ENCODE data around the gene MSANTD1.
A peak's percentile ranks its signal among the peaks of the same experiment; 100 is the strongest.
"Not testable (repeated sequence)": the region's sequence is repeated elsewhere in the genome, so short reads cannot be mapped to it uniquely, and the experiment has no call there.

MSANTD1 gene

DNA sequence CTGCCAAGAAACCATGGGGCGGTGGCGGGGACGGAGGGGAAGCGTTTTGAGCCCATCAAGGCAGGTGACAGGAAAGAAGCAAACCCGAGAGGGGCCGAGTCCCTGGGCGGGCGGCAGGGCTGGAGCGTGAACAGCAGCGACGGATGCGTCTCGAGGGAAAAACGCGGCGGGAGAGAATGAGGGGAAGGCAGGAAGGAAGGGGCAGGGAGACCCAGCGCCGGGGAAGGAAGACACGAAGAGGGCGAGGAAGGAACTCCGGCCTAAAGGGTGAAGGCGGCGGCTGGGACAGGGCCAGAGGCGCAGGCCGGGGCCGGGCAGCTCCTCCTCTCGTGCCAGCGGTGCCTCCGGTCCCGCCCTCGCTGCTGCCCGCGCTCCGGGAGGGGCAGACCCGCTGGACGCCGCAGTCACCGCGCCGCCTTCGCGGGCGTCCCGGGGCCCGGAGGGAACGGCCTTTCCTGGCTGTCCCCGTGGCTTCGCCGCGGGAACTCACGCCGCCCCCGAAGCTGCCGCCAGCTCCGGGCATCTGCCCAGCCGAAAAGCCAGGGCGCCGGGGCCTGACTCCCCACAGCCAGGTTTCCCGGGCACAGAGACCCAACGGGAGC is 43.1 kb downstream of the MSANTD1 start:
- DNase-seq = no peak

DNA sequence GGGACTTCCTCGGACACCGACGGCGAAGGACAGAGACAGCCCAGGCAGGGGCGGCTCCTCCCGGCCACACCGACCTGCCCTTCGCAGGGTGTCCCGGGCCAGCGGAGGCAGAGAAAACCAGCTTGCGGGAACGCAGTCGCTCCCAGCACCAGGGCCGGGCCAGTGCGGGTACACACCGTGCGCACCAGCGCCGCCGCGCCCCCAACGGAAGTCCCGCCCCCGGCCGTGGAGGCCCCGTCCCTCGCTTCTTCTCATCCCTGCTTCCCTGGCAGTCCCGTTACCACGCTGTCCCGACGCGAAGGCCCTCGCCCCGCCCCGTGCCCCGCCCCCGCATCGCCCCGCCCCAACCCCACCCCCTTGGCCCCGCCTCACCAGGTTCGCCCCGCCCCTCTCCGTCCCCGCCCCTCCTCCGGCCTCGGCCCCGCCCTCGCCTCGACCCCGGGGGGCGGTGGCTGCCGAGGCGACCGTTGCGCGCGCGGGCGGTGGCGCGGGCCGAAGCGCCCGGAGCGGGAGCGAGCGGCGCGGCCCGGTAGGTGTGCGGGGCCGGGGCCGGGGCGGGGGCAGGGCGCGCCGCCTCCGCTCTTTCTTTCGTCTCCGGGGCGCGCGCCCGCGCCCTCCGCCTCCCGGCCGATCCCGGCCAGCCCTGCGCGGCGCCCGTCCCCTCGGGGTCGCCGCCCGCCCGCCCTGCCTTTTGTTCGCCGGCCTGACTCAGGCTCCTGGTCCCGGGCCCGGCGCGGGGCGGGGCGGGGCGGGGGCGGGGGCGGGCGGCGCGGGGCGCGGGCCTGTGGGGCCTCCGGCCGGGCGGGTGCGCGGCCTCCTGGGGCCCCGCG is 43.8 kb downstream of the MSANTD1 start, which contains the start of gene RGS12:
RGS12 (plus strand) TSS at position 451 of the 830 bp plus-strand sequence. CDS start 23,150 bp downstream, outside the sequence.
- DNase-seq = peak; percentile 93 to 96

DNA sequence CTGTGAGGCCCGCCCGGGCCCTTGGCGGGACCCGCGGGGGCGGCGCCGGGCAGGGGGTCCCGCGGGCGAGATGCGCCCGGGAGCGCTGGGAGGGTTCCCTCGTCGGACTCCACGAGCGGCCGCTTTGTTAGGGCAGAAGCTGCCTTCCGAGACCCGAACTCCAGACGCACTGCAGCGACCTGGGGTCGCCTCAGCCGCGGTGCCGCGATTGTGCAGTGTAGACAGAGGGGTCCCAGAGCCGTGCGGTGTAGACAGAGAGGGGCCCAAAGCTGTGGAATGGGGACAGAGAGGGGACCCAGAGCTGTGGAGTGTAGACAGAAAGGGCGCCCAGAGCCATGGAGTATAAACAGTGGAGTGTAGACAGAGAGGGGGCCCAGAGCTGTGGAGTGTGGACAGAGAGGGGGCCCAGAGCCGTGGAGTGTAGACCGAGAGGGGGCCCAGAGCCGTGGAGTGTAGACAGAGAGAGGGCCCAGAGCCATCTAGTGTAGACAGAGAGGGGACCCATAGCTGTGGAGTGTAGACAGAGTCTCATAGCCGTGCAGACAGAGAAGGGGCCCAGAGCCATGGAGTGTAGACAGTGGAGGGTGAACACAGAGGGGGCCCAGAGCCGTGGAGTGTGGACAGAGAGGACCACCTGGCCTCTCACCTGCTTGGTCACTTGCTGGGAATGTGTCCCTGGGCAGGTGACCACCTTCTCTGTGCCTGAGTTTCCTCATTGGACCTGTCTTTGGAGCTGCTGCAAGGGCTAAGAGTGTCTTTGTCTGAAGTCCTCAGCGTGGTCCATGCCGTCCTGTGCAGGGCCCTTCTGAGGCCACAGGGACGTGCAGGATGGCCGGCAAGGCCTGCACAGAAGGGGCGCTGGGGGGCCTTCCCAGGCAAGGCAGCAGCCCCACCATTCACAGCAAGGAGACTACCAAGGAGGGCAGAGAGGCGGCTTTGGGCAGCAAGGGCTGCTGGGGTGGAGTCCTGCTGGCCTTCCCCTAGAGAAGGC is 44.7 kb downstream of the MSANTD1 start:
- no peak for DNase-seq

DNA sequence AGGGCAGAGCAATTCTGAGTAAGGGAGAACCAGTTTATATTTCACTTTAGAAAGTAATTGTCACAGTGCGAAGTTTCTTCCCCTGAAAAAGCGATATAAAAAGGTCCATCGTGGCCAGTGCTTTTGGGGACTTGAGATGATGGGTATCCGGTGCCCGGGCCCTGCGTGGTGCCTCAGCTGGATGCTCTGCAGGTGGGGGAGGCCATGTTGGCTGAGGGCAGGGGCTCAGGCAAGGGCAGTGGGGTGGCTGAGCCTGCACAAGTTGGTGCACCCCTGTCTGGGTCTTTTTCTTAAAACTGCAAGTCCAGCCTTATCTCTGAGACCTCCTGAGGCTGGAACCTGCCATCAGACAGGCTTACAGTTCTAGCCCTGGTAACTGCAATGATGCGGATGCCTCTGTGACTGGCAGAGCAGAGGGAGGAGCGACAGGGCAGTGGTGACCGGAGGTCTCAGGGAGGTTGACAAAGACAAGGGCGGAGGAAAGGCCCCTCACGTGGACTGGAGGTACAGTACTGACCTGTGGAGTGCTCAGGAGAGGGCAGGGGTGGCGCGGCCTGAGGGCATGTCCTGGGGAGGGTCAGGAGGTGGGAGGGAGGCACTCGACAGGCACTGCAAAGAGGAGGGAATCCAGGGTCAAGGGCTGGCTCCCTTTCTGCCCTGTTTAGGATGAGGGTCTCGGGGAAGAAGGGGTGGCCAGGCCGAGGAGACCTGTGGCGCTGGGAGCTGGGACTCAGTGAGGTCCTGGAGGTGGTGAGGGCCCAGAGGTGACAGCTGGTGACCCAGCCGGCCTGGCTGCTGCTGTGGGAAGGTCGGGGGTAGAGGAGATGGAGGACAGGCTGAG is 45.7 kb downstream of the MSANTD1 start:
- DNase-seq = no peak

DNA sequence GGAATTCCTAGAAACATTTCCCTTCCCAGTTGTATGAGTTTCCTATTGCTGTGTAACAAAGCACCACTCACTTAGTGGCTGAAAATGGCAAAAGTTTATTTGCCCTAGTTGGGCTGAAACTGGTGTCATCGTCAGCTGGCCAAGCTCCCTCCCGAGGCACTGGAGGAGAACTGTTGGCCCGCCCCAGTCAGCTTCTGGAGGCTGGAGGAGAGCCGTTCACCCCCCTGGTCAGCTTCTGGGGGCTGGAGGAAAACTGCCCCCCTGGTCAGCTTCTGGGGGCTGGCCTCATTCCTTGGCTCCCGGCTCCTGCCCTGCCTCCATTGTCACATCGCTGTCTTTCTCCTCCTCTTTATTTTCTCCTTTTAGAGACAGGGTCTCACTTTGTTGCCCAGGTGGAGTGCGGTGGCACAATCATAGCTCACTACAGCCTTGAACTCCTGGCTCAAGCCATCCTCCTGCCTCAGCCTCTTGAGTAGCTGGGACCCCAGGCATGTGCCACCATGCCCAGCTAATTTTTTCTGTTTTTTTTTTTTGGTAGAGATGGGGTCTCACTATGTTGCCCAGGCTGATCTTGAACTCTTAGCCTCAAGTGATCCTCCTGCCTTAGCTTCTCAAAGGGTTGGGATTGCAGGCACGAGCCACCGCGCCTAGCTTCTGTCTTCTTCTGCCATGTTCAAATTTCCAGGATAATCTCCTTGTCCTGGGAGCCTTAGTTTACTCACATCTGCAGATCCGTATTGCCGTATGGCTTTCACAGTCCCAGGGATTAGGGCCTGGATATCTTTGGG is 47.1 kb downstream of the MSANTD1 start:
- no peak for DNase-seq

DNA sequence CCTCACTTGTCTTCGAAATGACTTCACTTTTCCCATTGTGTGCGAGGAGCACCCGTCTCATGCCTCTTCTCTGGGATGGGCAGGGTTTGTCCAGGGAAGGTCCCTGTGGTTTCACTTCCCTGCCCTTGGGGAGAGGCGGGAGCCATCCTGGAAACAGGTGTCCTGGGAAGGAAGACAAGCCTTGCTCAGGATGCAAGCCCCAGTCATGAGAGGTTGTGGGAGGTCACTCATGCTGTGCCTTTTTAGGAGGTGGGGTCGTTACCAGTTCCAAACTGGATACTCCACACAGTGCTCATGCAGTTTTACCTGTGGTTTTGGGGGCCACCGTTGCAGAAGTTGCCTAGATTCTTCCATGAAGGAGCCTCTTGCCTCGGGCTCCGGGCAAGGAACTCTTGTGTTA is 47.7 kb downstream of the MSANTD1 start:
- no peak for DNase-seq

DNA sequence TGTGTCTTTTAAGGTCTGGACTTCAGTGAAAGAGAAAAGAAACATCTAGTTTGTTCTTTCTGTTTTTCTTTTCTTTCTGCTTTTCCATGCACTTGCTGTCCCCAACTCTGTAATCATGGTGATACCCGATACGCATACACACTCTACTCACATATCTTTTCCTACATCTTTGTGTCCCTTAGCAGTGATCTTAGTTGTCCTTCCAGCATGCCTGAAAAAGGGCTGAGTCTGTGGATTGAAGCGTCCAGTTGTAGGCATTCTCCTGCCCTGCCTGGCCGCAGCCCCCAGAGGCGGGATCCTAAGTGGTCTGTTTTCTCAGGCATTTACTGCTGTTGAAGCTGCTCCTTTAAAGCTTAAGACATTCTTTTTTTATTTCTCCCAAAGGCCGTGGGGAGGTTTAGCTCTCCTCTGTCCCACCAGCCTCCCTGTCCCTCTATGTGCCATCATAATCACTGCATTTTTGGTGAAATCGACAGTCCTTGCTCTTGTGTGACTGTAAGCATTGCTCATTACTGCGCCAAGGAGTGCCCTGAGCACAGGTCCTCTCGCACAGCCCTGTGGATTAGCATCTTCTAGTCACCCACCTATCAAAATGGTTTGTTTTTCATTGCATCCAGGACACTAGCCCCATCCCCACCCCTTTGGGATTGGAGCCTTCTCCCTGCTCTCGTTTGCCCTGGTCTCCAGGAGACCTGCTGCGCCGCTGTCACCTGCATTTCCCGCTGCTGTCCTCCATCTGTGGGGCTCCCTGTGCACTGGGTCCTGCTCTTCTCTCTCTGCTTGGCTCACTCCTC is 48.3 kb downstream of the MSANTD1 start:
- no peak for DNase-seq

DNA sequence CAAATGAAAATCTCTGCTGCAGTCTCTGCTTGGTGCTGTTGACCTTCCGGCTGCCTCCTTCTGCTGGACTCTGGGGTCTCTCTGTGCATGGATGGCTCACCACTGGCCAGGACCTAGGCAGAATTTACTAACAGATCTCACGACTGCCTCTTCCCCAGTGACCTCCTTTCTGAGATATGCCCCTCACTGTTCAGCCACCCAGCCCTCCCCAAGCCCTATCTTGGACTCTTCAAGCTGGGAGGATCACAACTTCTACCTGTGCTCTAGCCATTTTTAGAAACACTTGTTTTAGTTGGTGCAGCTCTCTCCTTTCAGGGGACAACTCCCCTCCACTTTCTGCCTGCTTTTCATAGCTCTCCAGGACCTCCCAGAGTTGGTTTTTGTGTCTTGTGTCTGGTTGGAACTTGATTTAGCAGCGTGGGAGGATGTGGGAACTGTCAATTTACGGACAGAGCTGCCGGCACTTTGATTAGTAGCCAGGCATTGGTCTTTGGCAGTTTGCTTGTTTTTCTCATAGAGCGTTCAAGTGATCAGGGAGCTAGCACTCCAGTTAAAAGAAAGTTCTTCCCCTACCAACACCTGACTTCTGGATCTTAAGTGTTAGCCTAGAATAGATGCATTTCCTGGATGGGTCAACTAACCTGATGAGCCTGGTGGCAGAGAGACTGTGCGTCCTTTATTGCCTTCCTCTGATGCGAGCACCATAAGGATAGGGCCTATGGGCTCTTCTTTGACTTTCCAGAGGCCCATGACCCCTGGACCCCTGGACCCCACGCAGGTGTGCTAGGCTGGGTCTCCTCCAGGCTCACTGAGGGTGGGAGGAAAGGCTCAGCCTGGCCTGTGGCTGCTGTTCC is 50.4 kb downstream of the MSANTD1 start:
- peak in 1 of 2 donors; percentile 16 for DNase-seq

DNA sequence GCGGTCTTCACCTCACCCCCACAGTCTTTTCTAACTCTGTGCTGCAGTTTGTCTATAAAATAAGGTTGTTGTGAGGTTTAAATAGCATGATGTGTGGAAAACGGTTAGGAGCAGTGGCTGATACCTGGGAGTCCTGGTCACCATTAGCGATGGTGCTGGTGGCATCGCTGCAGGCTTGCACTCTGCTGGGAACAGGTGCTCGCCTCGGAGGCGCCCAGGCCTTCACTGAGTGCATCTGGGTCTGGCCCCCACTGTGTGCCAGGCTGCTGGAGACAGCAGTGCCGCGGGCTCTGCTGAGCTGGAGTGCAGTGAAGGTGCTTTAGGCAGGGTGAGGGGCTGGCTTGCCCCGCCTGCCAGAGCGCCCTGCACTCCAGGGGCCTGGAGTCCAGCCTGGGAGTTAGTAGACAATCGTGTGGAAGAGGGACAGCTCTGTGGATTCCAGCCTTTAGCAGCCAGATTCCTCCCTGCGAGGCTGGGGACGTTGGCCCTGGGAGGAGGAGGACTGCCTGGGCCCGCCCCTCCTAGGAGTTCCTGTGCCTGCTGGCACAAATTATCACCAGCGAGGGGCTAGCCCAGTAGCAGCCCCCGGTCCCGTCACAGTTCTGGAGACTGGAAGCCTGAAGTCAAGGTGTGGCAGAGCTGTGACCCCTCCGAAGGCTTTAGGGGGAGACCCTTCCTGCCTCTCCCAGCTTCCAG is 51.2 kb downstream of the MSANTD1 start:
- no peak for DNase-seq

DNA sequence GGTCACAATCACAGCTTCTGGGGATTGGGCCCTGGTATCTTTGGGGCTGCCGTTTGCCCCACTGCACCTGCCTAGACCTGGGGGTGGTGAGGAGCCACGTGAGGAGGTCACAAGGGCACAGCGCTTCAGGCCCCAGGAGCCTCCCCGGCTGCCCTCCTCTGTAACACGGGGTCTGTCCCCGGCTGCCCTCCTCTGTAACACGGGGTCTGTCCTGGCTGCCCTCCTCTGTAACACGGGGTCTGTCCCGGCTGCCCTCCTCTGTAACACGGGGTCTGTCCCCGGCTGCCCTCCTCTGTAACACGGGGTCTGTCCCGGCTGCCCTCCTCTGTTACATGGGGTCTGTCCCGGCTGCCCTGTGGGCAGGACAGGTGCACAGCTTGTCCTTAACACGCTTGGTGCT is 51.9 kb downstream of the MSANTD1 start:
- not testable (repeated sequence) for DNase-seq

DNA sequence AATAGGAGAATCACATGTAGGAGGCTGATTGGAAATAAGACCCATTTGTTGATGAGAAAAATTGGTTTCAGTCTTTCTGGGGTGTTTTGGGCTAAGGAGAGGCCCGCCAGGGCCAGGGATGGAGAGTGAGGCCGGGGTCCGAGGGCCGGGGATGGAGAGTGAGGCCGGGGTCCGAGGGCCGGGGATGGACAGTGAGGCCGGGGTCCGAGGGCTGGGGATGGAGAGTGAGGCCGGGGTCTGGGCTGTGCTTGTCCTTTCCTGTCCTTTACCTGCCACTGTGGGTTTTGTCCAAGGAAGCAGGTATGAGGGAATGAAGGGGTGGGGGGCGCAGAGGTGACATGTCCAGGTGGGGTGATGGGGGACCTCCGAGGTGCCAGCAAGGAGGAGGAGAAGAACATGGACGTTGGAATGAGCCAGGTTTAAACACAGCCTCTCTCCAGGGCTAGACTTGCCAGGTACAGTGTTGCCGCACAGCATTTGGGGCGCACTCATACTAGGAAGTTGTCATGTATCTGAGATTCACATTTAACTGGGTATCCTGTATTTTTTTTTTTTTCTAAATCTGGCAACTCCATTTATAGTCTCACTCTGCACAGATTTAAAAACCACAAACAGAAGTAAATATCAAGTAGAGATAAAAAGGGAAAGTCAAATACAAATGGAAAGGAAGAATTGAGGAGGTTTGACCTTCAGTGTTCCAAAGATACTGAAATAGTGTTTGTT is 52.7 kb downstream of the MSANTD1 start:
- DNase-seq = no peak

DNA sequence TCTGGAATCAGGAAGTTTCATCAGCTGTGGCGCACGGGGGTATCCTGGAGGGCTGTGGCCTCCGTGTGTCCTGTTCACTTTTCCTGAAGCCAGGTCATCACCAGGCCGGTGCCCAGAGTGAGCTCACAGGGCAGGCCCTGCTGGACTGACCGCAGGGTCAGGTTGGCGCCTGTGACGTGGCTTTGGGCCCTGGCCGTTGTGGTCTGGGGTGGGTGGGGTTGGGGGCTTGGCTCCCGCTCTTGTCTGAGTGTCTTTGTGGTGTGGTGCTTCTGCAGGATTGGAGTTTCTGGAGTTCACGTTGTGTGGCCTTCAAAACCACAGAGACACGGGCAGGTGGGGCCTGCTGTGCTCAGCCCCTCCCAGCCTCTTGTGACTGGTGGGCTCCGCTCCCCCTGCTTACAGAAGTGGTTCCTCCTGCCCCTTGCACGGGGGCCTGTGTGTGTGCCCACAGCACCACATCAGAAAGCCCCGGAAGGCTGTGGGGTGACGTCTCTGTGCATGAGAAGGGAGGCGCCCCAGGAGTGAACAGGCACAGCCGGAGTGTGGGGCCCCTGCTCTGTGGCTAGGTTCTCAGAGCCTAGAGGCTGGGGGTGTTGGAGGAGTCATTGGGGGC is 53.3 kb downstream of the MSANTD1 start:
- no peak for DNase-seq

DNA sequence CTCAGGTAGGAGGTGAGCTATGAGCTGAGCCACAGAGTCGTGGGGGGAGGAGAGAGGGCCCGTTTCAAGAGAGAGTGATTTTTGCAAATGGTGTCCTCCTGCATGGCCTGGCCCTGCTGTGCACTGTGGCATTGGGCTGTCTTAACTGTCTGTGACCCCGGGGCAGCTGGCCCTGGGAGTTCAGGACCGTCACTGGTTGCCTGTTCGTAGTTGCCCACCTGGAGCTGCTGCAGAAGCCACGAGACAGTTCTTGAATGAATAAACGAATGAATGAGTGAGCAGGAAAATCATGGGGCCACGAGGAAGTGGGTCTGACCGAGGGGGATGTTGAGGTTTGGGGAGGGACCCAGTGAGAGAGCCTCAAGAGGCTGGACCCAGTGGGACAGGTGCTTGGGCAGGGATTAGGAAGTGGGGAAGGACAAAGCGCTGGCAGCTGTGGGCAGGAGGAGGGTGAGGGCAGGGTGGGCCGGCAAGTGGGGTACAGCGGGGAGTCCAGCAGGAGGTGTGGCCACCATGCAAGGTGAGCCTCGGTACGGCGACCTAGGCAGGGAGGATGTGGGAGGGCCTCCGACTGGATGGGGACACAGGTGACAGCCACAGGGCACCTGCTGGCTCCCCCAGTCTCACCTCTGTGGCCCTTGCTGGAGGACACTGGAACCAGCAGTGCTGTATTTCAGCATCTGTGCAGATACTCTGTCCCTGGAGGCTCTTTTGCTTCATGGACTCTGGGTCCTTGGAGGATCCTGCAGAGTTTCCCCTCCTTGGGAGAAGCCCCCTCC is 54.0 kb downstream of the MSANTD1 start:
- no peak for DNase-seq

DNA sequence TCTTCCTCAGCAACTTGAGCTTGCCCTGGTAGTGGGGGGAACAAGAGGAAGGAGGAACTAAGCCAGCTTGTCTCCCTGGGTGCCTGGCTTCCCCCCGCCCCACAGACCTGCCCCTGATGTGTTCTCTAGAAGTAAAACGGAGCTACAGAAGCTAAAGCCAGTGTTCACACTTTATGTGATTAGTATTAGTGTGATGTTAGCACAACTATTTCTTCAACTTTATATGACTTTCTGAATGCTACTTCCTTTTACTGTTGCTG is 54.5 kb downstream of the MSANTD1 start:
- no peak for DNase-seq

DNA sequence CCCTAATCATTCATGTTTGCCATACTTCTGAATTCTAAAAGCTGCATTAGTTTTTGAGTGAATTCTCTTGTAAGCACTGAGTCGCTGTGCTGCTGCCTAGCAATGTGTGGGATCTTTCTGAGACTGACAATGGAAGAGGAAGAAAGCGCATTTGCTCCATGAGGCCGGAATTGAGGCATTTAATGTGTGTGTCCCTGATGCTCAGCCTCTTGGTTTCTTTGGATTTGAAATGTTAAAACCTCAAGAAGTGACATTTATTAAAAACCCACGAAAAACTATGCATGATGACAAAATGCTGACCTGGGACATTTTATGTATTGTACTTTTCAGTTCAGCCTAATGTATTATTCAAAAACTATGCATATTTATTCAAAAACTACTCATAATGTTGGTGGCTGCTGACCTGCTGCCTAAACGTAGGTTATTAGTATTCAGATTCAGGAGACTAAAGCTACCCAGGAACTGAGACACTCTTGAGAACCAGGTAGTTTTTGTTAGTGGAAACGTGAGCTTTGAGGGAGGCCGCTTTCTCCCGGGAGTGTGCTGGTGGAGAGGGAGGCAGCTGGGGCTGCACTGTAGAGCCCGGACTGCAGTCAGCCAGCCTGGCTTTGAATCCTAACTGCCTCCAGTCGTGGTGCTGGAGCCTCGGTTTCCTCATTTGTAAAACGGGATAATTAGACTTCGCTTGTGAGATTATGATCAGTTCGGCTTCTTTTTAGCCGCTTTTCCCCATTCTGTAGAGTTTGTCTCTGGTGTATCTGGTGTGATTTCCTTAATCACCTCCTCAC is 55.2 kb downstream of the MSANTD1 start:
- DNase-seq = no peak

Measured in hippocampal formation (tissue), 2 donors.